HCEC 1CT (cell line): Measurements from ENCODE around the gene NYAP1.
"Not testable (repeated sequence)": the region's sequence is repeated elsewhere in the genome, so short reads cannot be mapped to it uniquely, and the experiment has no call there.

Experiments used
- DNase-seq: peaks from one replicate; pipeline ENCODE4 v3.0.0-alpha.2; 2017

Gene NYAP1

GRCh38 chr7:100483722-100484672 lies at the start of gene NYAP1:
TSS of gene NYAP1 (plus strand) at chr7:100483927. CDS start at chr7:100485312, 1,385 bp downstream.
- DNase-seq, result peak; percentile 48

- DNase-seq, result no peak
Measured at GRCh38 chr7:100434297-100435144, 49.2 kb upstream of the NYAP1 start.

GRCh38 chr7:100435401-100436304 lies 48.1 kb upstream of the NYAP1 start:
- peak; percentile 18 for DNase-seq

- no peak for DNase-seq
Measured at GRCh38 chr7:100437150-100438100, 46.3 kb upstream of the NYAP1 start.

GRCh38 chr7:100438172-100438571 lies 45.6 kb upstream of the NYAP1 start:
- no peak for DNase-seq

GRCh38 chr7:100438731-100439130 lies 45.0 kb upstream of the NYAP1 start:
- not testable (repeated sequence) for DNase-seq

GRCh38 chr7:100439244-100439643 lies 44.5 kb upstream of the NYAP1 start:
- not testable (repeated sequence) for DNase-seq

GRCh38 chr7:100441641-100442535 lies 41.8 kb upstream of the NYAP1 start:
- DNase-seq, result no peak

- no peak for DNase-seq
Measured at GRCh38 chr7:100443096-100443840, 40.5 kb upstream of the NYAP1 start.

GRCh38 chr7:100444311-100445278 lies 39.1 kb upstream of the NYAP1 start:
- DNase-seq, result peak; percentile 97

GRCh38 chr7:100446040-100446439 lies 37.7 kb upstream of the NYAP1 start:
- DNase-seq, result peak; percentile 80

GRCh38 chr7:100447363-100447762 lies 36.4 kb upstream of the NYAP1 start:
- not testable (repeated sequence) for DNase-seq

- no peak for DNase-seq
Measured at GRCh38 chr7:100449190-100449795, 34.4 kb upstream of the NYAP1 start.

GRCh38 chr7:100452513-100452912 lies 31.2 kb upstream of the NYAP1 start:
- no peak for DNase-seq

GRCh38 chr7:100453854-100454253 lies 29.9 kb upstream of the NYAP1 start:
- DNase-seq, result not testable (repeated sequence)

GRCh38 chr7:100455206-100455605 lies 28.5 kb upstream of the NYAP1 start:
- DNase-seq, result no peak

GRCh38 chr7:100456562-100456961 lies 27.2 kb upstream of the NYAP1 start:
- no peak for DNase-seq

GRCh38 chr7:100457033-100457432 lies 26.7 kb upstream of the NYAP1 start:
- no peak for DNase-seq
